Tibial nerve (tissue), 4 donors: Measurements from ENCODE around the gene SVIL.

Source experiments
- CTCF ChIP-seq, 5 experiments: fragments of 200-600 bp in 3 of 5; fragments of 450-650 bp in 2 of 5; sonication (generic) in 3 of 5; IDR thresholded peaks; one replicate each; pipeline ENCODE4 v1.5.1; 2016 to 2019; ENCODE audit warnings: antibody characterized with exemption in 5 of 5, mild to moderate bottlenecking in 3 of 5, moderate library complexity in 2 of 5
- EP300 ChIP-seq, 2 donors: sonication (generic); formaldehyde crosslinking; IDR thresholded peaks; one replicate each; pipeline ENCODE4 v1.6.1; 2017; ENCODE audit warnings: antibody characterized with exemption in 2 of 2, mild to moderate bottlenecking in 1 of 2
- POLR2A ChIP-seq, 2 donors: fragments of 450-650 bp; IDR thresholded peaks; one replicate each; pipeline ENCODE4 v1.6.1; 2017; ENCODE audit warnings: antibody characterized with exemption in 2 of 2, mild to moderate bottlenecking in 2 of 2, moderate library complexity in 2 of 2

- no peak for TF ChIP-seq CTCF (IDR thresholded peaks at IDR 0.05)
- TF ChIP-seq POLR2A (IDR thresholded peaks at IDR 0.05) = no peak
- TF ChIP-seq EP300 (IDR thresholded peaks at IDR 0.05) = no peak
Measured at GRCh38 chr10:29533696-29534285, 101.0 kb downstream of the SVIL start.
